Calu3 (cell line): Measurements from ENCODE around the gene CHSY3. TPM values are rescaled to one million over a fixed set of nuclear protein-coding genes. Genes with fewer than 3 reads are reported as not detected.

Experiments used
- BruUV-seq: library from RNA; stranded (reverse); fragments of 400-500 nt; replicated peaks from 2 replicates; lab custom pipeline; 2021; lab: Mats Ljungman, UMichigan
- CTCF ChIA-PET: fragments of 300-600 bp; sonication (Branson Sonifier 250); formaldehyde crosslinking; loops from one replicate; lab custom pipeline; 2022; ENCODE audit warnings: antibody characterized with exemption; lab: Charles Lee
- DNase-seq: peaks from one replicate; pipeline ENCODE4 v3.0.0; 2022
- H3K27ac Mint-ChIP-seq: one replicate; pipeline ENCODE4 v1.8.0; 2022; ENCODE audit warnings: mixed read lengths; ENCODE audit not compliant: unreplicated experiment
- H3K27me3 Mint-ChIP-seq: one replicate; pipeline ENCODE4 v1.8.0; 2022; ENCODE audit warnings: mixed read lengths; ENCODE audit not compliant: unreplicated experiment
- H3K36me3 Mint-ChIP-seq: one replicate; pipeline ENCODE4 v1.8.0; 2022; ENCODE audit warnings: mild to moderate bottlenecking, moderate library complexity, mixed read lengths; ENCODE audit not compliant: insufficient read depth, unreplicated experiment
- H3K4me1 Mint-ChIP-seq: one replicate; pipeline ENCODE4 v1.8.0; 2022; ENCODE audit warnings: mild to moderate bottlenecking, low read depth, mixed read lengths; ENCODE audit not compliant: unreplicated experiment
- H3K4me3 Mint-ChIP-seq: one replicate; pipeline ENCODE4 v1.8.0; 2022; ENCODE audit warnings: mild to moderate bottlenecking, low read depth, moderate library complexity, mixed read lengths; ENCODE audit not compliant: unreplicated experiment
- H3K9me3 Mint-ChIP-seq: one replicate; pipeline ENCODE4 v1.8.0; 2022; ENCODE audit warnings: low read depth, mixed read lengths; ENCODE audit not compliant: unreplicated experiment
- intact Hi-C: fragments of 100-400 bp; cut with micrococcal nuclease; formaldehyde crosslinking; loops from one replicate; pipeline ENCODE4 v1.10.0; 2022; ENCODE audit not compliant: unreplicated experiment
- total RNA-seq: library from RNA; stranded (reverse); gene quantifications from 2 replicates; pipeline ENCODE4 v1.2.3, GENCODE V29; 2022
- TF ChIP-seq, protein P1 (sequence below): fragments of 200-600 bp; IDR thresholded peaks from one replicate; pipeline ENCODE4 v1.8.0; 2022; ENCODE audit warnings: antibody characterized with exemption; ENCODE audit not compliant: unreplicated experiment

Gene CHSY3
- total RNA-seq, 1 experiment from 2014 or later, result 1.5 TPM

DNA sequence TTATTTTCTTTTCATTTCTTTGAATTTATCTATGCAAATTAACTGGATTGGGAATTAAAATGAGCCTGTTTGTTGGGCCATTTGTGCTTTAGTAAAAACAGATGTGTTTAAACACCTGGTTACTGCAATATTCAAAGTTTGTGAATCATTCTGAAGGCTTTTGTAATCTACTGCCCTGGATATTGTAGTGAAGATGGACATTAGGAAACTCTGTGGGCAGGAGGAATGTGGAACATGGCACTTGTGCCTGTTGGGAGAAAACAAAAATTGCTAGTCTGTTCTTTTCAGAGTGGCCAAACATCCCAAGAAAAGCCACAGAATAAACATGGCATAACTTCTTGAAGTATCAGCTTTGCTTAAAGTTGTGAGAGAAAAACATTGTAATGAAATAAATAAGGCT is 40.8 kb downstream of the CHSY3 start:
- no peaks in the 10 kb centered on the region for H3K27me3 Mint-ChIP-seq
- H3K27ac Mint-ChIP-seq, result no peak overlapping the region
- BruUV-seq, result no TSS peak
- CTCF ChIA-PET, result no interaction called here
- TF ChIP-seq, protein P1, sequence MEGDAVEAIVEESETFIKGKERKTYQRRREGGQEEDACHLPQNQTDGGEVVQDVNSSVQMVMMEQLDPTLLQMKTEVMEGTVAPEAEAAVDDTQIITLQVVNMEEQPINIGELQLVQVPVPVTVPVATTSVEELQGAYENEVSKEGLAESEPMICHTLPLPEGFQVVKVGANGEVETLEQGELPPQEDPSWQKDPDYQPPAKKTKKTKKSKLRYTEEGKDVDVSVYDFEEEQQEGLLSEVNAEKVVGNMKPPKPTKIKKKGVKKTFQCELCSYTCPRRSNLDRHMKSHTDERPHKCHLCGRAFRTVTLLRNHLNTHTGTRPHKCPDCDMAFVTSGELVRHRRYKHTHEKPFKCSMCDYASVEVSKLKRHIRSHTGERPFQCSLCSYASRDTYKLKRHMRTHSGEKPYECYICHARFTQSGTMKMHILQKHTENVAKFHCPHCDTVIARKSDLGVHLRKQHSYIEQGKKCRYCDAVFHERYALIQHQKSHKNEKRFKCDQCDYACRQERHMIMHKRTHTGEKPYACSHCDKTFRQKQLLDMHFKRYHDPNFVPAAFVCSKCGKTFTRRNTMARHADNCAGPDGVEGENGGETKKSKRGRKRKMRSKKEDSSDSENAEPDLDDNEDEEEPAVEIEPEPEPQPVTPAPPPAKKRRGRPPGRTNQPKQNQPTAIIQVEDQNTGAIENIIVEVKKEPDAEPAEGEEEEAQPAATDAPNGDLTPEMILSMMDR, result no peak
- no peaks in the 10 kb centered on the region for H3K9me3 Mint-ChIP-seq
- intact Hi-C loops, result no loop called here
- no peak overlapping the region for H3K4me3 Mint-ChIP-seq
- no peaks in the 10 kb centered on the region for H3K4me1 Mint-ChIP-seq
- H3K36me3 Mint-ChIP-seq, result no peaks in the 10 kb centered on the region
- no peak for DNase-seq

DNA sequence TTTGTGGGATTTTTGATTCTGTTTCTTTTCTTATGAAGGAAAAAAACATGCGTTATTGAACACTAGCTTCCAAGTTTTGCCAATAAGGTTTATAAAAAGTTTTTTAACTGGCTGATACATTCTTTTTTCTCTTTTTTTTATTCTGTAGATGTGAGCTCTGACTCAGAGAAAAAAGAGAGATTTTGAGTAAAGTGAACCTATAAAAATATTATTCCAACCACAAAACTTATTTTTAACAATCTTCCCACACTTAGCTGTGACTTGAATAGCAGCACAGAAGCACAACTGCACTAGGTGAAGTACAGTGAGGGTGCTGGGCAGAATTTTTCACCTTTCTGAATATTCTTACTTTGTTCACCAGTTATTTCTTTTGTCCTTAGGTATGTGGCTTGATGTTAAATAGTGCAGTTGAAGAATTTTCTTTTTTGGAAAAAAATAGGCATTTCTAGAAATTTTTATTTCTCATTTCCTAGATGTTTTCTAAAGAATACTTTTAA is 41.6 kb downstream of the CHSY3 start:
- BruUV-seq, result no TSS peak
- CTCF ChIA-PET, result no interaction called here
- Mint-ChIP-seq H3K36me3 (no peaks in the 10 kb centered on the region), H3K9me3 (no peaks in the 10 kb centered on the region), H3K27ac (no peak overlapping the region), H3K27me3 (no peaks in the 10 kb centered on the region), H3K4me1 (no peaks in the 10 kb centered on the region), H3K4me3 (no peak overlapping the region)
- intact Hi-C loops, result no loop called here
- TF ChIP-seq, protein P1, result no peak
- DNase-seq, result no peak

DNA sequence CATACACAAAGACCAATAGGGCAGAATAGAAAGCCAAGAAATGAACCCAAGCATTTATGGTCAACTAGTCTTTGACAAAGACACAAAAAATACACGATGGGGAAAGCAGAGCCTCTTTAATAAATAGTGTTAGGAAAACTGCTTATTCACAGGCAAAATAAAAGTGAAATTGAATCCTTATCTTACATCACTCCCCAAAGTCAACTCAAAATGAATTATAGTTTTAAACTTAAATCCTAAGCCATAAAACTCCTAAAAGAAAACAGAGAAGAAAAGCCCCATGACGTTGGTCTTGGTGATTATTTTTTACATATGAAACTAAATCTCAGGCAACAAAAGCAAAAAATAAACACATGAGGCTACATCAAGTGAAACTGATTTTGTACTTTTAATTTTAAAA is 46.8 kb downstream of the CHSY3 start:
- H3K27ac Mint-ChIP-seq, result no peak overlapping the region
- no peaks in the 10 kb centered on the region for H3K9me3 Mint-ChIP-seq
- intact Hi-C loops, result no loop called here
- H3K4me3 Mint-ChIP-seq, result no peak overlapping the region
- H3K36me3 Mint-ChIP-seq, result no peaks in the 10 kb centered on the region
- DNase-seq, result no peak
- H3K27me3 Mint-ChIP-seq, result no peaks in the 10 kb centered on the region
- no TSS peak for BruUV-seq
- CTCF ChIA-PET, result no interaction called here
- TF ChIP-seq, protein P1, result no peak
- no peaks in the 10 kb centered on the region for H3K4me1 Mint-ChIP-seq

DNA sequence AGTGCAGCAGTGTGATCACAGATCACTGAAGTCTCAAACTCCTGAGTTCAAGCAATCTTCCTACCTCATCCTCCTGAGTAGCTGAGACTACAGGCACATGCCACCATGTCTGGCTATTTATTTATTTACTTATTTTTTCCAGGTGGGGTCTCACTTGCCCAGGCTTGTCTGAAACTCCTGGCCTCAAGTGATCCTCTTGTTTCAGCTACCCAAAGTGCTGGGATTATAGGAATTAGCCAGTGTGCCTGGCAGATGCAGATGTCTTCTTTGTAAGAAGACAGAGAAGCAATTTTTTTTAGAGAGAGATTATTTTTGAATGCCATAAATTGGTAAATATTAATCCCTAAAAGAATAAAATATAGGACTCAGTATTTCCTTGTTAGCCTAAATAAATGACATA is 54.3 kb downstream of the CHSY3 start:
- Mint-ChIP-seq H3K27ac (no peak overlapping the region), H3K9me3 (no peaks in the 10 kb centered on the region), H3K4me3 (no peak overlapping the region), H3K36me3 (no peaks in the 10 kb centered on the region), H3K27me3 (no peaks in the 10 kb centered on the region), H3K4me1 (no peaks in the 10 kb centered on the region)
- intact Hi-C loops, result no loop called here
- CTCF ChIA-PET, result no interaction called here
- no TSS peak for BruUV-seq
- no peak for DNase-seq
- TF ChIP-seq, protein P1, result no peak
